Erythroblast (primary cell): ENCODE measurements around the gene VSIR.

ENCODE experiments used
- DNase-seq, 2 experiments: peaks; one replicate each; lab custom pipeline; 2025; lab: John Stamatoyannopoulos, UW
- GATA1 ChIP-seq: IDR thresholded peaks from 2 replicates; pipeline ENCODE4 v1.6.1; 2011; ENCODE audit warnings: low read depth, mild to moderate bottlenecking, control low read depth, low read length, moderate library complexity
- POLR2A ChIP-seq: IDR thresholded peaks from 2 replicates; pipeline ENCODE4 v1.6.1; 2011; ENCODE audit warnings: mild to moderate bottlenecking, low read length

The VSIR gene

GRCh38 chr10:71812016-71812912, 38.9 kb upstream of the VSIR start:
- DNase-seq = peak; percentile 73 to 86
- TF ChIP-seq POLR2A (no peak), GATA1 (no peak)

- DNase-seq = no peak
- TF ChIP-seq GATA1 = no peak
- no peak for TF ChIP-seq POLR2A
Measured at GRCh38 chr10:71811351-71811750, 38.0 kb upstream of the VSIR start.

GRCh38 chr10:71810048-71810750, 36.9 kb upstream of the VSIR start:
- TF ChIP-seq GATA1 (no peak), POLR2A (no peak)
- no peak for DNase-seq

GRCh38 chr10:71809628-71810027, 36.3 kb upstream of the VSIR start:
- DNase-seq = no peak

GRCh38 chr10:71807557-71808510, 34.5 kb upstream of the VSIR start:
- no peak for DNase-seq
- TF ChIP-seq POLR2A = no peak
- no peak for TF ChIP-seq GATA1

More at GRCh38 chr10:71809628-71810027, 36.3 kb upstream of the VSIR start:
- TF ChIP-seq POLR2A (no peak), GATA1 (no peak)

- no peak for DNase-seq
Measured at GRCh38 chr10:71806704-71807556, 33.6 kb upstream of the VSIR start.

GRCh38 chr10:71805776-71806703, 32.7 kb upstream of the VSIR start:
- DNase-seq = peak; percentile 30 to 56
- TF ChIP-seq POLR2A (no peak), GATA1 (no peak)

More at GRCh38 chr10:71806704-71807556, 33.6 kb upstream of the VSIR start:
- TF ChIP-seq GATA1 = no peak
- no peak for TF ChIP-seq POLR2A

GRCh38 chr10:71804077-71804476, 30.8 kb upstream of the VSIR start:
- no peak for DNase-seq
- TF ChIP-seq POLR2A = no peak
- TF ChIP-seq GATA1 = no peak

GRCh38 chr10:71802715-71803488, 29.6 kb upstream of the VSIR start:
- TF ChIP-seq POLR2A = no peak
- no peak for TF ChIP-seq GATA1
- no peak for DNase-seq

- DNase-seq = no peak
- no peak for TF ChIP-seq GATA1
- TF ChIP-seq POLR2A = no peak
Measured at GRCh38 chr10:71802235-71802634, 28.9 kb upstream of the VSIR start.

GRCh38 chr10:71801361-71801760, 28.0 kb upstream of the VSIR start:
- no peak for DNase-seq
- no peak for TF ChIP-seq GATA1
- no peak for TF ChIP-seq POLR2A
